Stomach (tissue), 4 donors: ENCODE data around the gene ADARB2.

Source experiments
- EP300 ChIP-seq: sonication (generic); formaldehyde crosslinking; IDR thresholded peaks from one replicate; pipeline ENCODE4 v1.6.1; 2017; ENCODE audit warnings: antibody characterized with exemption
- POLR2A ChIP-seq, 4 donors: fragments of 450-650 bp; IDR thresholded peaks; one replicate each; pipeline ENCODE4 v1.6.1; 2016; ENCODE audit warnings: antibody characterized with exemption in 4 of 4, control low read depth in 2 of 4, mild to moderate bottlenecking in 1 of 4, moderate library complexity in 1 of 4
- POLR2AphosphoS5 ChIP-seq, 3 donors: sonication (generic); formaldehyde crosslinking; IDR thresholded peaks; one replicate each; pipeline ENCODE4 v1.6.1; 2016; ENCODE audit warnings: antibody characterized with exemption in 3 of 3
- TF ChIP-seq, protein P1 (sequence below), 7 experiments: fragments of 450-650 bp in 4 of 7; fragments of 200-600 bp in 3 of 7; sonication (generic) in 3 of 7; IDR thresholded peaks; one replicate each; pipeline ENCODE4 v1.5.1; 2016 to 2019; ENCODE audit warnings: antibody characterized with exemption in 7 of 7, control low read depth in 2 of 7, mild to moderate bottlenecking in 1 of 7

DNA sequence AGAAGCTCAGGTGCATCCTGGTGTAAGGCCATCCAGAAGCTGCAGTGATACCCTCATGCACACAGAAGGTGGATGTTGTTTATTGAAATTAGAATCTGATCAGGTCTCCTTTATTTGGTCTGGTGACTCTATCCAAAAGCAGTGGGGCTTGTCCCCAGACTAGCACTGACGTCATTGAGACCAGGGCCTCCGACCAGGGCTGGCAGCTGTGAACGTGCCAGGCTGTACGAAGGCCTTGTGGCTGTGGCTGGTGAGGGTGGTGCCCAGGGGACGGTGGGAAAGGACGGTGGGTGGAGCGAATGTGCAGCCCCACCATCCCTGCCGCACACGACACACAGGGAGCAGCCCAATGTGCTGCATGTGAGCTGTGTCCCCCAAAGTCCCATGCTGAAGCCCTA is 160.0 kb downstream of the ADARB2 start:
- TF ChIP-seq, protein P1, sequence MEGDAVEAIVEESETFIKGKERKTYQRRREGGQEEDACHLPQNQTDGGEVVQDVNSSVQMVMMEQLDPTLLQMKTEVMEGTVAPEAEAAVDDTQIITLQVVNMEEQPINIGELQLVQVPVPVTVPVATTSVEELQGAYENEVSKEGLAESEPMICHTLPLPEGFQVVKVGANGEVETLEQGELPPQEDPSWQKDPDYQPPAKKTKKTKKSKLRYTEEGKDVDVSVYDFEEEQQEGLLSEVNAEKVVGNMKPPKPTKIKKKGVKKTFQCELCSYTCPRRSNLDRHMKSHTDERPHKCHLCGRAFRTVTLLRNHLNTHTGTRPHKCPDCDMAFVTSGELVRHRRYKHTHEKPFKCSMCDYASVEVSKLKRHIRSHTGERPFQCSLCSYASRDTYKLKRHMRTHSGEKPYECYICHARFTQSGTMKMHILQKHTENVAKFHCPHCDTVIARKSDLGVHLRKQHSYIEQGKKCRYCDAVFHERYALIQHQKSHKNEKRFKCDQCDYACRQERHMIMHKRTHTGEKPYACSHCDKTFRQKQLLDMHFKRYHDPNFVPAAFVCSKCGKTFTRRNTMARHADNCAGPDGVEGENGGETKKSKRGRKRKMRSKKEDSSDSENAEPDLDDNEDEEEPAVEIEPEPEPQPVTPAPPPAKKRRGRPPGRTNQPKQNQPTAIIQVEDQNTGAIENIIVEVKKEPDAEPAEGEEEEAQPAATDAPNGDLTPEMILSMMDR (IDR thresholded peaks at IDR 0.05) = no peak
- TF ChIP-seq POLR2AphosphoS5 (IDR thresholded peaks at IDR 0.05) = no peak
- no peak for TF ChIP-seq POLR2A (IDR thresholded peaks at IDR 0.05)
- TF ChIP-seq EP300 = no peak
